ENCODE results near the gene RNF214. TPM values are rescaled to one million over a fixed set of nuclear protein-coding genes. Genes with fewer than 3 reads are reported as not detected.

RNF214 gene
- total and polyA plus RNA-seq, 10 of the 15 experiments (the other 5 are each of a cell fraction or from before 2014, with no cell fraction given) = 4.8 to 16.8 (median 10.5) TPM

- SMC1A ChIA-PET (ENCODE audit: uncharacterized antibody, unreplicated experiment) = no interaction called here
- ATAC-seq (no peak), DNase-seq (ENCODE audit: low read depth, low spot score) (no peak), FAIRE-seq (no peak)
- POLR2A ChIA-PET = interaction anchor here (0.6 kb wide), 1 partner anchor 458 kb away, joined by 3 read pairs; no protein-coding TSS in a partner anchor
- no peak overlapping the region for H2AFZ ChIP-seq (ENCODE audit: control insufficient read depth, low read depth, low read length)
- in situ Hi-C loops (cut with MboI) = no loop called here
- H3K27ac ChIP-seq (ENCODE audit: control insufficient read depth, insufficient read depth) = no peak overlapping the region
- H3K4me1 ChIP-seq (ENCODE audit: control insufficient read depth, insufficient read depth, low read length) = peaks cover 19% of the 10 kb centered on the region
- H3K27me3 ChIP-seq (replicated peaks in 1 of 2; ENCODE audit: control insufficient read depth in 2 of 2, insufficient read depth in 2 of 2, low read length in 1 of 2) = no peaks in the 10 kb centered on the region
- BruUV-seq (replicated peaks) = no TSS peak
- H4K20me1 ChIP-seq (ENCODE audit: control insufficient read depth, insufficient read depth) = no peaks in the 10 kb centered on the region
- no peak overlapping the region for H3K9ac ChIP-seq (ENCODE audit: control insufficient read depth, insufficient read depth, low read length)
- intact Hi-C loops (cut with micrococcal nuclease; ENCODE audit: unreplicated experiment) = no loop called here
- CTCF ChIA-PET = interaction anchor here (3.0 to 4.0 kb wide), 2 partner anchors 12 to 34 kb away, joined by 16 to 18 read pairs; no protein-coding TSS in a partner anchor
- peaks cover 3 to 7% of the 10 kb centered on the region in 2 experiments; a peak in 3 of 4 replicates for H3K36me3 ChIP-seq (ENCODE audit: control insufficient read depth in 2 of 2, insufficient read depth in 2 of 2, low read length in 1 of 2)
- no peak overlapping the region for H3K4me2 ChIP-seq (ENCODE audit: control insufficient read depth, insufficient read depth)
- H3K9me3 ChIP-seq (replicated peaks; ENCODE audit: control insufficient read depth, insufficient read depth, low read length) = no peaks in the 10 kb centered on the region
- WGBS (ENCODE audit: insufficient coverage, insufficient replicate concordance, low lambda C conversion rate, missing lambda C conversion rate) = 98% methylated on average over 14 of the region's 15 CpGs
- H3K79me2 ChIP-seq (ENCODE audit: control insufficient read depth, insufficient read depth, low read length) = no peaks in the 10 kb centered on the region
- no peak overlapping the region for H3K4me3 ChIP-seq
- RAD21 ChIA-PET (ENCODE audit: unreplicated experiment) = interaction anchor here (1.1 kb wide), 1 partner anchor 12 kb away, joined by 3 read pairs; no protein-coding TSS in a partner anchor
- no peak for TF ChIP-seq BRCA1 (IDR thresholded peaks at IDR 0.05; ENCODE audit: low read depth, low read length)
- no peak for TF ChIP-seq CUX1 (IDR thresholded peaks at IDR 0.05; ENCODE audit: insufficient replicate concordance, low read depth, low read length)
- TF ChIP-seq ZBTB33 (IDR thresholded peaks at IDR 0.05) = no peak
- TF ChIP-seq HDAC6 (IDR thresholded peaks at IDR 0.05; ENCODE audit: unreplicated experiment) = no peak
- TF ChIP-seq RAD51 (IDR thresholded peaks at IDR 0.05) = no peak
- no peak for TF ChIP-seq MEF2A (IDR thresholded peaks at IDR 0.05; ENCODE audit: insufficient read depth, low read depth, low read length)
- TF ChIP-seq SKIL (IDR thresholded peaks at IDR 0.05; ENCODE audit: low read depth, poor library complexity, severe bottlenecking) = no peak
- no peak for TF ChIP-seq NFYA (IDR thresholded peaks at IDR 0.05; ENCODE audit: borderline replicate concordance, low read depth, low read length)
- no peak for TF ChIP-seq HSF1 (IDR thresholded peaks at IDR 0.05; ENCODE audit: low read depth, low read length)
- TF ChIP-seq NBN (IDR thresholded peaks at IDR 0.05) = no peak
- TF ChIP-seq ETV6 (conservative IDR thresholded peaks at IDR 0.05 in 1 of 2, IDR thresholded peaks at IDR 0.05 in 1 of 2; ENCODE audit: borderline replicate concordance in 1 of 2, low read depth in 1 of 2) = no peak
Measured at GRCh38 chr11:117193130-117194020, 39.1 kb upstream of the RNF214 start.
